Tibial artery (tissue), 4 donors: ENCODE data around the gene KIF23.

ENCODE experiments used
- DNase-seq, 2 donors: peaks; one replicate each; pipeline ENCODE4 v3.0.0-alpha.2; 2019
- H3K27ac ChIP-seq, 2 donors: fragments of 200-600 bp; sonication (generic) in 1 of 2; 1 replicate in 1 of 2; 2 replicates in 1 of 2; pipeline ENCODE4 v1.5.1; 2018 to 2019; ENCODE audit warnings: mild to moderate bottlenecking in 1 of 2
- H3K27me3 ChIP-seq, 2 donors: fragments of 200-600 bp; sonication (generic) in 1 of 2; one replicate each; pipeline versions ENCODE4 v1.5.1 to v1.6.0; 2016 to 2019
- H3K36me3 ChIP-seq, 3 donors: fragments of 200-600 bp; sonication (generic) in 2 of 3; one replicate each; pipeline ENCODE4 v1.5.1; 2016 to 2019; ENCODE audit warnings: mild to moderate bottlenecking in 2 of 3
- H3K4me1 ChIP-seq, 4 donors: fragments of 200-600 bp; sonication (generic) in 2 of 4; 1 replicate in 3 of 4; 2 replicates in 1 of 4; pipeline ENCODE4 v1.5.1; 2016 to 2019
- H3K4me3 ChIP-seq, 2 donors: fragments of 200-600 bp; sonication (generic) in 1 of 2; 1 replicate in 1 of 2; 2 replicates in 1 of 2; pipeline ENCODE4 v1.5.1; 2018 to 2019; ENCODE audit warnings: mild to moderate bottlenecking in 2 of 2
- H3K9me3 ChIP-seq, 3 donors: fragments of 200-600 bp; sonication (generic) in 1 of 3; one replicate each; pipeline ENCODE4 v1.5.1; 2016 to 2019
- intact Hi-C: fragments of 100-400 bp; cut with DNase I; formaldehyde crosslinking; loops from one replicate; pipeline ENCODE4 v1.15.0; 2023; ENCODE audit warnings: low total_unique reads
- TF ChIP-seq, protein P1 (sequence below), 2 experiments: fragments of 200-600 bp in 1 of 2; fragments of 450-650 bp in 1 of 2; IDR thresholded peaks; one replicate each; pipeline ENCODE4 v1.5.1; 2017 to 2019; ENCODE audit warnings: antibody characterized with exemption in 2 of 2, mild to moderate bottlenecking in 1 of 2, moderate library complexity in 1 of 2

The KIF23 gene

DNA sequence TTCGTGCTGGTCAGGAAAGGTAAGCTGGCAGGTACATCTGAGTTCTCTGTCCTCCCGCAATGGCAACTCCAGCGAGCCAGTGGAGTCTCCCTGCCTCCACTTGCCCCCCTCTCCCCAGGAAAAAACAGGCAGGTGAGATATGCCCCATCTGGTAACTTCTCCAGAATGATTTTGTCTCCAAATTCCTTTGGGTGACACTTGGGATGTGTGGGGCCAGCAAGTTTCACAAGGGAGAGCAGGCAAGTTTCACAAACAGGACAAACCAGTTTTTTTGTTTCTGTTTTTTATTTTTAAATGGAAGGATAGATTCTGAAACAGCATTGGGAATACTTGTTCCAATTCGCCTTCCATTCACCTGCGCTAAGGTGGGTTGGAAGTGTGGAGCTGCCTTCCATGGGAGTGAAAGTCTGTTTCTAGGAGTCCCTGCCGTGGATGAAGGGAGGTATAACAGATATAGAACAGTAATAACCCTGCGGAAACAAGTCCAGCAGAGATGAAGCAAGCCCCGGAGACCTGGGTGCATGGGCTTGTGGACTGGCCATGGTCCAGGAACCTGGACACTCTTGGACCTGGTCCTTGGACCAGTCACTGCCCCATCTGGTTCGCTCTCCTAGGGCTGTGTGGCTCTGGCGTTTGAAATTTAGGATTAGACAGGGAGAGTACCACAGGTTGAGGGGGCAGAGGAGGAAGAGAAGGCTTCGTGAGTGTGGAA, 22.9 kb upstream of the KIF23 start:
- H3K9me3 ChIP-seq = no peaks in the 10 kb centered on the region
- no peaks in the 10 kb centered on the region for H3K36me3 ChIP-seq
- H3K4me3 ChIP-seq = no peak overlapping the region
- intact Hi-C loops = loop anchor here (10.0 kb wide), 1 partner anchor 236 kb away; no protein-coding TSS in a partner anchor
- H3K27me3 ChIP-seq = no peaks in the 10 kb centered on the region
- no peak overlapping the region for H3K27ac ChIP-seq
- H3K4me1 ChIP-seq = peaks cover 0 to 10% (median 5%) of the 10 kb centered on the region in 4 donors
- TF ChIP-seq, protein P1, sequence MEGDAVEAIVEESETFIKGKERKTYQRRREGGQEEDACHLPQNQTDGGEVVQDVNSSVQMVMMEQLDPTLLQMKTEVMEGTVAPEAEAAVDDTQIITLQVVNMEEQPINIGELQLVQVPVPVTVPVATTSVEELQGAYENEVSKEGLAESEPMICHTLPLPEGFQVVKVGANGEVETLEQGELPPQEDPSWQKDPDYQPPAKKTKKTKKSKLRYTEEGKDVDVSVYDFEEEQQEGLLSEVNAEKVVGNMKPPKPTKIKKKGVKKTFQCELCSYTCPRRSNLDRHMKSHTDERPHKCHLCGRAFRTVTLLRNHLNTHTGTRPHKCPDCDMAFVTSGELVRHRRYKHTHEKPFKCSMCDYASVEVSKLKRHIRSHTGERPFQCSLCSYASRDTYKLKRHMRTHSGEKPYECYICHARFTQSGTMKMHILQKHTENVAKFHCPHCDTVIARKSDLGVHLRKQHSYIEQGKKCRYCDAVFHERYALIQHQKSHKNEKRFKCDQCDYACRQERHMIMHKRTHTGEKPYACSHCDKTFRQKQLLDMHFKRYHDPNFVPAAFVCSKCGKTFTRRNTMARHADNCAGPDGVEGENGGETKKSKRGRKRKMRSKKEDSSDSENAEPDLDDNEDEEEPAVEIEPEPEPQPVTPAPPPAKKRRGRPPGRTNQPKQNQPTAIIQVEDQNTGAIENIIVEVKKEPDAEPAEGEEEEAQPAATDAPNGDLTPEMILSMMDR (IDR thresholded peaks at IDR 0.05) = no peak
- no peak for DNase-seq

DNA sequence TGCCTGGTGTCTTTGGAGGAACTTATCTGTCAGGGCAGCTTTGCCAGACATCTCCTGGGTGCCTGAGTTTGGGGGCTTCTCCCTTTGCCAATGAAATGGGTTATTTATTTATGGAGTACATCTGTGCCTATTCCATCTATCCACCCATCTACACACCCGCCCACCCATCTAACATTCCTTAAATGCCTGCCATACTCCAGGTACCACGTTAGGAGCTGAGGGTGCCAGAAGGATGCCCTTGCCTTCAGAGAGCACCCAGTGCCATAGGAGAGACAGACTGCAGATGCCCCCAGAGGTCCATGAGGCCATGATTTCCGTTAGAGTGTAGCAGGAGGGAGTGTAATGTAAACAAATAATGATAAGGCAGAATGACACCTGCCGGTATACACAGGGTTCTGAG, 21.8 kb upstream of the KIF23 start:
- no peaks in the 10 kb centered on the region for H3K27me3 ChIP-seq
- peaks cover 0 to 9% (median 0%) of the 10 kb centered on the region in 3 donors for H3K36me3 ChIP-seq
- DNase-seq = peak in 1 of 2 donors; percentile 5
- H3K27ac ChIP-seq = no peak overlapping the region
- no peaks in the 10 kb centered on the region for H3K9me3 ChIP-seq
- intact Hi-C loops = loop anchor here (10.0 kb wide), 1 partner anchor 238 kb away; no protein-coding TSS in a partner anchor
- H3K4me1 ChIP-seq = peaks cover 0 to 10% (median 5%) of the 10 kb centered on the region in 4 donors
- H3K4me3 ChIP-seq = no peak overlapping the region
- TF ChIP-seq, protein P1 (IDR thresholded peaks at IDR 0.05) = no peak

DNA sequence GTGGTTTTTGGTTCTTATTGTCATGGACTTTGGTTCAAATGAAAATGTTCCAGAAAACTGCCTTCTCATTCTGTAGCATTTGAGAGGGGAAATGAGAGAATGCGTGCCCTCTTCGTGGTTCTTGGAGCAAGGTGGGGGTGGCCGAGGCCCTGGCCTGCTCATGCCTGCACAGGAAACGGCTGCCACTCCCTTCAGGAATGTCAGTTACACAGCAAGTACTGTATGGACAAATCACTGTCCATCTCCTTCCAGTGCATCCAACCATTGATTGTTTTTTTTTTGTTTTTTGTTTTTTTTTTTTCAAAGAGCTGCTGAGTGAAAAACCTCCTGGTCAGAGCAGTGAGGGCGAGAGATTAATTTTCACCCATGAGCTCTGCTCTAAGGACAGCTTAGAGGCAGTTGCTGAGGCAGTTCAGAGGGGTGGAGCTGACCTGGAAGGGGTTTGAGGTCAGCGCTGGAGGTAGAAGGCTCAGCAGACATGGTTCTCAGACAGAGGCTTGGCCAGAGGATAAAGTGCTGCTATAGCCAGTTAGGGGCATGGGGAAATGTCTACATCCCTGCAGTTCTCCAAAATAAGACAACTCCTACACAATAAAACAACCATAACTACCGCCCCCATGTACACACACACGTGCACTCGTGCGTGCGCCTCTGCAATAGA, 20.2 kb upstream of the KIF23 start:
- H3K27ac ChIP-seq = no peak overlapping the region
- no peaks in the 10 kb centered on the region for H3K9me3 ChIP-seq
- TF ChIP-seq, protein P1 (IDR thresholded peaks at IDR 0.05) = no peak
- no peak overlapping the region for H3K4me3 ChIP-seq
- H3K36me3 ChIP-seq = peaks cover 0 to 11% (median 0%) of the 10 kb centered on the region in 3 donors
- H3K4me1 ChIP-seq = peaks cover 0 to 10% (median 5%) of the 10 kb centered on the region in 4 donors
- DNase-seq = no peak
- intact Hi-C loops = loop anchor here (2.0 to 10.0 kb wide), 2 partner anchors 239 to 335 kb away; no protein-coding TSS in a partner anchor
- no peaks in the 10 kb centered on the region for H3K27me3 ChIP-seq

DNA sequence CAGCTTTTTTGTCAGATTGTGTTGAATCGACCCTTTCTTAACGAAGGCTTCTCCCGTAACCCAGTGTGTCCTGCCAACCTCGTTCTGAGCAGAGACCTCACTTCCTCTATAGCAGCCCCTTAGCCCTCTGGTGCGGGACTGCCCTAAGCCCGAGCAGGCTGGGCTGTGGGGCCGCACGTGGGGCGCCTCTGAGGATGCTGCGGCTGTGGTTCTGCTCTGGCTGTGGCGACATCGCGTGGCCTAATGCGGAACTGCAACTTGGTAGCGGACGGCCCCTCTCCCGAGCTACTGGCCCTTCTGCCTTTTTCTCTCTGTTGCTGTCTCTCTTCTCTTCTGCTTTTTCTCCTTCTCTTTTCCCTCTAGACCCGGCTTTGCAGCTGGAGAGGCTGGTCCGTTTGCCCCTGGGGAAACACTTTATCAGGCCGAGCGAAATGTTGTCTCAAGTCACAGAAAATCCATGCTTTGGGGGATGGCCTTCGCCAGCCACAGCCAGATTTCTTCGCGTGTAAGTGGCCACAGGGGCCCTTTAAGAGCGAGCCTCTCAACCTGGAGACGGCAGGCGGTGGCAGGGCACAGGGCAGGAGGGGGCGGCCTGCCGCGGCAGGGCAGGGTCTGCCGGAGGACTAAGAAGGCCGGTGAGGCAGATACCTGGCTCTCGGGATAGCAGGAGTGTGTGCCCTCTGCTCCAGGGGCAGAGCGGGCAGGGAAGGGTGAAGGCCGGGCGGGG, 19.4 kb upstream of the KIF23 start:
- no peak overlapping the region for H3K4me3 ChIP-seq
- peaks cover 0 to 10% (median 5%) of the 10 kb centered on the region in 4 donors for H3K4me1 ChIP-seq
- TF ChIP-seq, protein P1 (IDR thresholded peaks at IDR 0.05) = peak; percentile 87 to 97
- H3K27ac ChIP-seq = no peak overlapping the region
- intact Hi-C loops = loop anchor here (2.0 to 10.0 kb wide), 2 partner anchors 240 to 336 kb away; no protein-coding TSS in a partner anchor
- H3K36me3 ChIP-seq = peaks cover 0 to 11% (median 0%) of the 10 kb centered on the region in 3 donors
- DNase-seq = peak; percentile 70 to 84
- no peaks in the 10 kb centered on the region for H3K27me3 ChIP-seq
- H3K9me3 ChIP-seq = no peaks in the 10 kb centered on the region

DNA sequence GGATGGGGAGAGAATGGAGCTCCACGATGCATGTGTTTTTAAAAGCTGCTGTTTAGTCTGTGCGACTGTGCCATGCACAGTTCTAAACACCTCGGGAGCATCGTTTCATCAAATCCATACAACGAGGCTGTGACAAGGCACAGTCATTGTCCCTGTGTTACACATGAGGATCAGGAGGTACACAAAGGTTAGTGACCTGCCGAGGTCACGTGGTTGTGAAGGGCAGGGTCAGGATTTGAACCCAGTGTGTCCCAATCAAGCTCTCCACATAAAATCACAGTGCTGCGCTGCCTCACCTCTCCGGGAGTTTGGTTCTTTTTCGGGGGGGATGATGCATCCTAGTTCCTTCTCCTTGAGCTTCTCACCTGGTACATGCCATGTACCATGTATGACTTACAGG, 18.7 kb upstream of the KIF23 start:
- H3K27ac ChIP-seq = no peak overlapping the region
- peaks cover 0 to 11% (median 0%) of the 10 kb centered on the region in 3 donors for H3K36me3 ChIP-seq
- H3K4me3 ChIP-seq = no peak overlapping the region
- no peaks in the 10 kb centered on the region for H3K9me3 ChIP-seq
- no peak for DNase-seq
- TF ChIP-seq, protein P1 (IDR thresholded peaks at IDR 0.05) = no peak
- H3K4me1 ChIP-seq = peaks cover 0 to 10% (median 5%) of the 10 kb centered on the region in 4 donors
- intact Hi-C loops = loop anchor here (2.0 to 10.0 kb wide), 2 partner anchors 241 to 337 kb away; no protein-coding TSS in a partner anchor
- H3K27me3 ChIP-seq = no peaks in the 10 kb centered on the region
